SU-DHL-6 (cell line): ENCODE measurements around the gene DTX1.
"Not testable (repeated sequence)": the region's sequence is repeated elsewhere in the genome, so short reads cannot be mapped to it uniquely, and the experiment has no call there.

ENCODE experiments used
- H2AFZ ChIP-seq: fragments of 200-600 bp; sonication (generic); 2 replicates; pipeline ENCODE4 v1.6.1; 2014; ENCODE audit warnings: low read depth, mild to moderate bottlenecking, moderate library complexity, mixed read lengths, antibody characterized with exemption, low read length; ENCODE audit not compliant: severe bottlenecking
- H3F3A ChIP-seq: fragments of 200-600 bp; shearing (Covaris generic); 2 replicates; pipeline ENCODE4 v1.6.0; 2016; ENCODE audit warnings: antibody characterized with exemption, mild to moderate bottlenecking; ENCODE audit not compliant: insufficient read depth
- H3K27ac ChIP-seq: fragments of 200-600 bp; sonication (generic); 2 replicates; pipeline ENCODE4 v1.5.1; 2016; ENCODE audit warnings: low read depth, mild to moderate bottlenecking, low read length, moderate library complexity, mixed read lengths
- H3K27me3 ChIP-seq: fragments of 200-600 bp; sonication (generic), shearing (Covaris generic); 2 replicates; pipeline ENCODE4 v1.6.0; 2014; ENCODE audit warnings: mild to moderate bottlenecking, low read length
- H3K36me3 ChIP-seq: fragments of 200-600 bp; sonication (generic); 2 replicates; pipeline ENCODE4 v1.6.1; 2014; ENCODE audit warnings: mild to moderate bottlenecking, low read length, mixed read lengths
- H3K4me2 ChIP-seq: fragments of 300-600, 200-600 bp; shearing (Covaris generic), sonication (generic); 2 replicates; pipeline ENCODE4 v1.6.0; 2014; ENCODE audit warnings: low read length, low read depth, mild to moderate bottlenecking; ENCODE audit not compliant: poor library complexity, severe bottlenecking
- H3K4me3 ChIP-seq: fragments of 200-600 bp; sonication (generic); 2 replicates; pipeline ENCODE4 v1.5.1; 2014; ENCODE audit warnings: antibody characterized with exemption, low read length, mild to moderate bottlenecking, mixed read lengths; ENCODE audit not compliant: insufficient read depth, poor library complexity, severe bottlenecking
- H3K79me2 ChIP-seq: fragments of 200-600 bp; sonication (generic); 2 replicates; pipeline ENCODE4 v1.6.1; 2014; ENCODE audit warnings: mild to moderate bottlenecking, low read length, moderate library complexity; ENCODE audit not compliant: insufficient read depth
- H3K9ac ChIP-seq: fragments of 200-600 bp; sonication (generic); 2 replicates; pipeline ENCODE4 v1.7.0; 2014; ENCODE audit warnings: mild to moderate bottlenecking, low read length
- H3K9me2 ChIP-seq: fragments of 200-600 bp; sonication (generic); replicated peaks from 2 replicates; pipeline ENCODE4 v1.6.1; 2014; ENCODE audit warnings: low read length; ENCODE audit not compliant: insufficient read depth
- H3K9me3 ChIP-seq: fragments of 200-600 bp; sonication (generic); 2 replicates; pipeline ENCODE4 v1.6.1; 2014; ENCODE audit warnings: low read length, mixed read lengths; ENCODE audit not compliant: insufficient read depth
- H4K20me1 ChIP-seq: fragments of 200-600 bp; sonication (generic); 2 replicates; pipeline ENCODE4 v1.6.1; 2014; ENCODE audit warnings: low read depth, mild to moderate bottlenecking, antibody characterized with exemption, low read length, moderate library complexity, mixed read lengths
- CTCF ChIP-seq: fragments of 200-600 bp; sonication (generic); IDR thresholded peaks from one replicate; pipeline ENCODE4 v1.5.1; 2017; ENCODE audit warnings: antibody characterized with exemption, mild to moderate bottlenecking, low read length, moderate library complexity; ENCODE audit not compliant: insufficient read depth, poor library complexity, severe bottlenecking
- EZH2phosphoT487 ChIP-seq: fragments of 200-600 bp; sonication (generic), shearing (Covaris generic); conservative IDR thresholded peaks from 2 replicates; pipeline ENCODE4 v1.6.1; 2018; ENCODE audit warnings: mild to moderate bottlenecking, antibody characterized with exemption, low read length, moderate library complexity, mixed read lengths

DTX1 gene

DNA sequence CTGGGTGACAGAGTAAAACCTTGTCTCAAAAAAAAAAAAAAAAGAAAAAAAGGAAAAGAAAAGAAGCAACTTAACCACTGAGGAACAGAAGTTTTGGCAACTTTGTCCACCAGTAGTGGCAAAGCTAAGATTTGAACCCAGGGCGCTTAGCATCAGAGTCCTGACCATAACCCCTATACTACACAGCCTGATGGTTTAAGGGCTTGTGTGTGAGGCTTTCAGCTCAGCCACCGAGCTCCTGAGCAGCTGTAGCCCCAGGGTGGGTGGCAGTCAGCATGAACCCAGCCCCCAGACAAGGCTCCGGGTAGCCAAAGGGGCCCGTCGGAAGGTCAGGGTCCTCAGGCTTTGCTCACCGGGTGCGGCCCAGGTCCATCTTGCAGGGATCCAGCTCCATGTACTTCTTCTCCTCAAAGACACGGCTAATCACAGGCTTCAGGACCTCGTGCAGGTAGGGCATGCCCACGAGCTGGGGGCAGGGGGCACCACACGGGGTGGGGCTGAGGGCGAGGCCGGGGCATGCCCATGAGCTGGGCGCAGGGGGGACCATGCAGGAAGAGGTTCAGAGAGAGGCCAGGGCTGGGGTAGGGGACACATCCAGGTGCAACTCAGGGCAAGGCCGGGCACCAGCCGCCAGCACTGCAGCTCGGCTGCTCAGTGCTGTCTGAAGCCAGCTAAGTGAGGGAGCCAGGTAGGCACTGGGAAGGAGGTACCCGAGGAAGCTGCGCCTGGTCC is 58.1 kb downstream of the DTX1 start:
- H4K20me1 ChIP-seq = no peaks in the 10 kb centered on the region
- H3K9me3 ChIP-seq = no peaks in the 10 kb centered on the region
- no peak overlapping the region for H3K27ac ChIP-seq
- no peaks in the 10 kb centered on the region for H3K36me3 ChIP-seq
- H3K9me2 ChIP-seq = no peaks in the 10 kb centered on the region
- H3F3A ChIP-seq = peaks cover 12% of the 10 kb centered on the region
- H3K9ac ChIP-seq = no peak overlapping the region
- no peak overlapping the region for H3K4me2 ChIP-seq
- no peak overlapping the region for H2AFZ ChIP-seq
- no peaks in the 10 kb centered on the region for H3K79me2 ChIP-seq
- H3K4me3 ChIP-seq = no peak overlapping the region
- TF ChIP-seq CTCF (no peak), EZH2phosphoT487 (no peak)
- no peaks in the 10 kb centered on the region for H3K27me3 ChIP-seq

DNA sequence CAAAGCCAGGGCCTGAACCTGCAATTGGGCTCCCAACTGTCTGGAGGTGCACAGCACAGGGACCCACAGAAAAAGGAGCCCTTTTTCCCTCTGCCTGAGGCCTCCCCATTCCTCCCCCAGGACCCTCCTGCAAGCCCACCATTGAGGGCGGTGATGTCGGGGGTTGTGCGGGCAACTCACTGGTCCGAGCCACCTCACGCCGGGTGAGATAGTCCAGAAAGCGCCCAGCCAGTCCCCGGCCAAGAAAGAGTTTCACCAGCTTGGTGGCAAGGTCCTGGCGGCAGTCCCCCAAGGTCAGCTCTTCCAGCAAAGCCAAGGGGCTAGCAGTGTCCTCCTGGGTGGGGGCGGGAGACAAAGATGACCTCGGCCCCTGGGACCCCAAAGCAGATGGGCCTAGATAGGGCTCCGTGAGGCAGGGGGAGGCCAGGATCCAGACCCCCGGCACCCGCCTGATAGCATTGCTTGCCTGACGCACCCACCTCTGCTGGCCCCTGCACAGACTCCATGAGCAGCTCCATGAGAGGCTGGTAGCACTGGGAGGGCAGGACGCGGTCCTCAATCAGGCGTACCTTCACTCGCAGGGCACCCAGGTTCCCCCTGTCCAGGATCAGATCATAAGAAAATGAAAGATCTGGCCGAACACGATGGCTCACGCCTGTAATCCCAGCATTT is 59.1 kb downstream of the DTX1 start:
- H3K9me3 ChIP-seq = no peaks in the 10 kb centered on the region
- no peaks in the 10 kb centered on the region for H3K27me3 ChIP-seq
- H3F3A ChIP-seq = peaks cover 7% of the 10 kb centered on the region
- H4K20me1 ChIP-seq = no peaks in the 10 kb centered on the region
- H3K9me2 ChIP-seq = no peaks in the 10 kb centered on the region
- H3K27ac ChIP-seq = no peak overlapping the region
- no peak overlapping the region for H3K4me3 ChIP-seq
- no peak overlapping the region for H2AFZ ChIP-seq
- H3K79me2 ChIP-seq = no peaks in the 10 kb centered on the region
- H3K36me3 ChIP-seq = no peaks in the 10 kb centered on the region
- no peak overlapping the region for H3K9ac ChIP-seq
- TF ChIP-seq EZH2phosphoT487 = no peak
- no peak for TF ChIP-seq CTCF
- H3K4me2 ChIP-seq = no peak overlapping the region

DNA sequence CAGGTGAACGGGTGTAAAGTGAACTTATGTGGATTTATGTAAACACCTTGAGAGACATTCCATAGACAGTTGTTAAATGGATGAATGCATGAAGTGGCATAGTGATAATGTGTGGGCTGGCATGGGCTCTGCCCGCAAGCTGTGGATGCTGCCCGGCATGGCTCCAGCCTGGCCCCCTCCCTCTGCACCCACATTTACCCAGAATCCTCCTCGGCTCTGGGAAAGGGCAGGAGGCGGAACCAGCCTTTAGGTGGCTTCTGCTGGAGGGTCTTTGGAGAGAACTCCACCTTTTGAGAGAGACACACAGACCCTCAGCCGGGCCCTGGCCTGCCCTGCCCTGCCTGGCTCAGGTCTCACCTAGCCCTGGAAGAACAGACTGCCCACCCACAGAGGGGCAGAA is 60.3 kb downstream of the DTX1 start:
- Histone ChIP-seq H3K27ac (no peak overlapping the region), H3K79me2 (no peaks in the 10 kb centered on the region), H2AFZ (no peak overlapping the region), H3K36me3 (no peaks in the 10 kb centered on the region), H3K9ac (no peak overlapping the region), H3K9me2 (no peaks in the 10 kb centered on the region), H3K4me2 (no peak overlapping the region), H3K4me3 (no peak overlapping the region), H3K27me3 (no peaks in the 10 kb centered on the region), H3K9me3 (no peaks in the 10 kb centered on the region), H4K20me1 (no peaks in the 10 kb centered on the region), H3F3A (peaks cover 5% of the 10 kb centered on the region)
- no peak for TF ChIP-seq EZH2phosphoT487
- TF ChIP-seq CTCF = no peak

DNA sequence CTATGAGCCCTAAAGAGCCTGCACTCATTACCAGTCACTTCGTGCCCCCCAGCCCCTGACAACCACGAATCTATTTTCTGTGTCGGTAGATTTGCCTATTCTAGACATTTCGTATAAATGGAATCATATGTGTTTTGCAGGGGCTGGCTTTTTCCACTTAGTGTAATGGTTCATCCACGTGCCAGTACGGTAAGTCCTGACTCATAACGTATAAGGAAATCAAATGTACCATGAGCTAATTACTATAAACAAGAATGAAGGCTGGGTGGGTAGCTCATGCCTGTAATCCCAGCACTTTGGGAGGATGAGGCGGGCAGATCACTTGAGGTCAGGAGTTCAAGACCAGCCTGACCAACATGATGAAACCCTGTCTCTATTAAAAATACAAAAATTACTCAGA is 61.2 kb downstream of the DTX1 start:
- H3F3A ChIP-seq, H3K9ac ChIP-seq, H3K27ac ChIP-seq, H3K4me3 ChIP-seq, H3K79me2 ChIP-seq, H2AFZ ChIP-seq, H3K9me3 ChIP-seq, H3K36me3 ChIP-seq, H3K27me3 ChIP-seq, H4K20me1 ChIP-seq, H3K4me2 ChIP-seq, H3K9me2 ChIP-seq: not testable (repeated sequence)
